AG10803 (cell line): Measurements from ENCODE around the gene HSPG2.

Experiments used
- DNase-seq: peaks from one replicate; pipeline ENCODE4 v3.0.0; 2010; ENCODE audit warnings: low read depth
- H3K4me3 ChIP-seq: 2 replicates; pipeline ENCODE4 v1.5.1; 2011; ENCODE audit warnings: mild to moderate bottlenecking, low read length, control low read depth
- CTCF ChIP-seq: conservative IDR thresholded peaks from 2 replicates; pipeline ENCODE4 v1.5.1; 2011; ENCODE audit warnings: mild to moderate bottlenecking, low read length, control low read depth, inconsistent platforms

HSPG2 gene

GRCh38 chr1:21838359-21839157 is 98.6 kb downstream of the HSPG2 start:
- no peak overlapping the region for H3K4me3 ChIP-seq
- DNase-seq, result no peak
- TF ChIP-seq CTCF, result no peak

- no peak for TF ChIP-seq CTCF
- DNase-seq, result no peak
- H3K4me3 ChIP-seq, result no peak overlapping the region
Observed at GRCh38 chr1:21837476-21837875, 99.6 kb downstream of the HSPG2 start.

GRCh38 chr1:21836729-21837128 is 100.4 kb downstream of the HSPG2 start:
- H3K4me3 ChIP-seq, result no peak overlapping the region
- TF ChIP-seq CTCF, result no peak
- DNase-seq, result no peak

GRCh38 chr1:21836010-21836409 is 101.1 kb downstream of the HSPG2 start:
- TF ChIP-seq CTCF, result no peak
- no peak for DNase-seq
- H3K4me3 ChIP-seq, result no peak overlapping the region

GRCh38 chr1:21834666-21835065 is 102.4 kb downstream of the HSPG2 start:
- TF ChIP-seq CTCF, result no peak
- DNase-seq, result no peak
- H3K4me3 ChIP-seq, result no peak overlapping the region

- H3K4me3 ChIP-seq, result no peak overlapping the region
- DNase-seq, result no peak
- no peak for TF ChIP-seq CTCF
Observed at GRCh38 chr1:21834094-21834493, 103.0 kb downstream of the HSPG2 start.

GRCh38 chr1:21833392-21833976 is 103.6 kb downstream of the HSPG2 start:
- no peak for TF ChIP-seq CTCF
- DNase-seq, result no peak
- no peak overlapping the region for H3K4me3 ChIP-seq
